ENCODE data around the gene ASTN2. TPM values are rescaled to one million over a fixed set of nuclear protein-coding genes. Genes with fewer than 3 reads are reported as not detected.

Gene ASTN2
- total RNA-seq, 4 donors from 2014 or later: 4.0 to 7.0 (median 4.9) TPM

DNA sequence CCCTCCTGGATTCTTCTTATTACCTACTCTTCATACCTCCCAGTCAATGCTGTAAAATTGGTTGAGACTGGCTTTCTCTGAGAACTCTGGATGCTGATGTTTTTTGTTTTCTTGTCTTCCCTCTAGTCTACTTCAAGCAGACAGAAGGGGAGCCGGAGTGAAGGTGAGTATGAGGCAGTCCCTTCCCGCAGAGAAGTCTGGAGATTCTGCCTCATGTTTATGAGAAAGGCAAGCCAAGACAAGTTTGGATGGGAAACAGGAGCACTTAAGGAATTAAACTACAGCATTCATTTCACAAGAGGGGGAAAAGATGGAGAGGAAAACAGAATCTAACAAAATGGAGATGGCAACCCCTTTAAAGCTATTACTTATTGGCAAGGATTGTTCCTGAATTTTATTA lies 481.6 kb downstream of the ASTN2 start:
- H3K4me3 ChIP-seq: no peak overlapping the region
- H3K36me3 ChIP-seq: no peaks in the 10 kb centered on the region
- WGBS, 2 donors (ENCODE audit: low coverage in 1 of 2): 42% methylated on average over 2 of the region's 2 CpGs; no CpG with 5 or more reads in 1 of the 2 donors
- no peaks in the 10 kb centered on the region for H3K9me3 ChIP-seq
- no peak for TF ChIP-seq EP300 (IDR thresholded peaks at IDR 0.05)
- TF ChIP-seq, protein P1, sequence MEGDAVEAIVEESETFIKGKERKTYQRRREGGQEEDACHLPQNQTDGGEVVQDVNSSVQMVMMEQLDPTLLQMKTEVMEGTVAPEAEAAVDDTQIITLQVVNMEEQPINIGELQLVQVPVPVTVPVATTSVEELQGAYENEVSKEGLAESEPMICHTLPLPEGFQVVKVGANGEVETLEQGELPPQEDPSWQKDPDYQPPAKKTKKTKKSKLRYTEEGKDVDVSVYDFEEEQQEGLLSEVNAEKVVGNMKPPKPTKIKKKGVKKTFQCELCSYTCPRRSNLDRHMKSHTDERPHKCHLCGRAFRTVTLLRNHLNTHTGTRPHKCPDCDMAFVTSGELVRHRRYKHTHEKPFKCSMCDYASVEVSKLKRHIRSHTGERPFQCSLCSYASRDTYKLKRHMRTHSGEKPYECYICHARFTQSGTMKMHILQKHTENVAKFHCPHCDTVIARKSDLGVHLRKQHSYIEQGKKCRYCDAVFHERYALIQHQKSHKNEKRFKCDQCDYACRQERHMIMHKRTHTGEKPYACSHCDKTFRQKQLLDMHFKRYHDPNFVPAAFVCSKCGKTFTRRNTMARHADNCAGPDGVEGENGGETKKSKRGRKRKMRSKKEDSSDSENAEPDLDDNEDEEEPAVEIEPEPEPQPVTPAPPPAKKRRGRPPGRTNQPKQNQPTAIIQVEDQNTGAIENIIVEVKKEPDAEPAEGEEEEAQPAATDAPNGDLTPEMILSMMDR (IDR thresholded peaks at IDR 0.05): no peak
- TF ChIP-seq POLR2A (IDR thresholded peaks at IDR 0.05): no peak
- no peak for TF ChIP-seq POLR2AphosphoS5 (IDR thresholded peaks at IDR 0.05)
- H3K4me1 ChIP-seq: no peaks in the 10 kb centered on the region
- no peak for ATAC-seq
- no peak overlapping the region for H3K27ac ChIP-seq
- H3K27me3 ChIP-seq: peaks cover 14% of the 10 kb centered on the region

DNA sequence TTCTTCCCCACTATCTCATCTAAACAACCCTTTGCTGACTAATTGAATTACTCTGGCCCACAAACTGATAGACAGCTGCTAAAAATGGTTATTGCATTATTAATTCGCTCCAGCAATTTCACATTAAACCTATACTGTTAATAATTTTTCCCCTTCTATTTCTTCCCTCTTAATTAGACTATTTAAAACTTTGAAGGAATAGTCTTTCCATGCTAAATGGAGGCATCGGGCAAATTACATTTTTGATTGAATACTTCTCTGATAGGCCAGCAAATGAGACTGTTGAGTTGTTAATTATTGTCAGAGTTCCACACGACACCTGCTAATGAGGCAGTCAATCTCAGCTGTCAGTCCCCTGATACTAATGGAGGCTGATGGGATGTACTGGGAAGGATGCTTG lies 485.2 kb downstream of the ASTN2 start:
- Histone ChIP-seq H3K4me1 (no peaks in the 10 kb centered on the region), H3K27ac (no peak overlapping the region), H3K4me3 (no peak overlapping the region), H3K36me3 (no peaks in the 10 kb centered on the region), H3K27me3 (peaks cover 26% of the 10 kb centered on the region), H3K9me3 (no peaks in the 10 kb centered on the region)
- TF ChIP-seq POLR2A (IDR thresholded peaks at IDR 0.05): no peak
- TF ChIP-seq, protein P1 (IDR thresholded peaks at IDR 0.05): no peak
- TF ChIP-seq EP300 (IDR thresholded peaks at IDR 0.05): no peak
- TF ChIP-seq POLR2AphosphoS5 (IDR thresholded peaks at IDR 0.05): no peak
- 64 to 78% methylated on average over 2 to 3 of the region's 3 CpGs for WGBS, 2 donors (ENCODE audit: low coverage in 1 of 2)
- no peak for ATAC-seq

DNA sequence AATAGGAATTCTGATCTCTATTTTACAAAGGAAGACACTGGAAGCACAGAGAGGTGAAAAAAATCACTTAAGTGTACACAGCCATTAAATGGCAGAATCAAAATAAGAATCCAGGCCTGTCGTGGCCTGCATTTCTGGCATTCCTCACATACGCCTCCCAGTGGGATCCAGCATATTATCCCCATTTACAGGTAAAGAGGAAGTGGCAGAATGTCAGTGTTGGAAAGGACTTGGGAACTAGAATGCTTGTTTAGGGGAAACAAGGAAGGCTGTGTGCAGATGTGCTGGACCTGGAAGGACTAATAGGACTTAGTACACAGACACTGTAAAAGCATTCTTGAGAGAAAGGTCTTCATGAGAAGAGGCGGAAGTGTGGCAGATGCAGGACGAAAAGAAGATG lies 486.0 kb downstream of the ASTN2 start:
- WGBS, 2 donors (ENCODE audit: low coverage in 1 of 2): 53 to 58% methylated on average over 4 of the region's 4 CpGs
- Histone ChIP-seq H3K36me3 (no peaks in the 10 kb centered on the region), H3K27me3 (peaks cover 27% of the 10 kb centered on the region), H3K4me3 (no peak overlapping the region), H3K4me1 (no peaks in the 10 kb centered on the region), H3K27ac (no peak overlapping the region), H3K9me3 (no peaks in the 10 kb centered on the region)
- no peak for ATAC-seq
- TF ChIP-seq EP300 (IDR thresholded peaks at IDR 0.05): no peak
- TF ChIP-seq POLR2A (IDR thresholded peaks at IDR 0.05): no peak
- no peak for TF ChIP-seq POLR2AphosphoS5 (IDR thresholded peaks at IDR 0.05)
- TF ChIP-seq, protein P1 (IDR thresholded peaks at IDR 0.05): no peak

DNA sequence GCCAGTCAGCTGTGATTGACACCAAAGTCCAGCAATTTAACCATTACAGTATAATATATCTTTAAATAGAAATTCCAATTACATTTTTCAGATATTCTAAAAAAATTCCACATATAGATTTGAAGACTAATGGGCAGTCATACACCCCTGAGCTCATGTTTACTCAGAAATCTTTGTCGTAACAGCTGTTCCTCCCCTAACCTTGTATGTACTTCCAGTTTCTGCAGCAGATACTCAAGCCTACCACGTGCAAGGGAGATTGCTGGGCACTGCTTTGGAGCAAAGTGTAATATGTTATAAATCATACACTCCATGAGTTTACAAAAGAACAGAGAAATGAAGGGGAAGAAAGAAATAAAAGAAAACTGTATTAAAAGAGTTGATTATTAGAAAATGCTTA lies 486.6 kb downstream of the ASTN2 start:
- H3K27me3 ChIP-seq: peaks cover 30% of the 10 kb centered on the region
- WGBS, 2 donors (ENCODE audit: low coverage in 1 of 2): 5 to 31% methylated on average over 2 of the region's 2 CpGs
- H3K36me3 ChIP-seq: no peaks in the 10 kb centered on the region
- H3K4me1 ChIP-seq: no peaks in the 10 kb centered on the region
- H3K4me3 ChIP-seq: no peak overlapping the region
- H3K9me3 ChIP-seq: no peaks in the 10 kb centered on the region
- TF ChIP-seq POLR2A (IDR thresholded peaks at IDR 0.05): no peak
- TF ChIP-seq EP300 (IDR thresholded peaks at IDR 0.05): no peak
- no peak for TF ChIP-seq POLR2AphosphoS5 (IDR thresholded peaks at IDR 0.05)
- TF ChIP-seq, protein P1 (IDR thresholded peaks at IDR 0.05): no peak
- H3K27ac ChIP-seq: no peak overlapping the region
- no peak for ATAC-seq

DNA sequence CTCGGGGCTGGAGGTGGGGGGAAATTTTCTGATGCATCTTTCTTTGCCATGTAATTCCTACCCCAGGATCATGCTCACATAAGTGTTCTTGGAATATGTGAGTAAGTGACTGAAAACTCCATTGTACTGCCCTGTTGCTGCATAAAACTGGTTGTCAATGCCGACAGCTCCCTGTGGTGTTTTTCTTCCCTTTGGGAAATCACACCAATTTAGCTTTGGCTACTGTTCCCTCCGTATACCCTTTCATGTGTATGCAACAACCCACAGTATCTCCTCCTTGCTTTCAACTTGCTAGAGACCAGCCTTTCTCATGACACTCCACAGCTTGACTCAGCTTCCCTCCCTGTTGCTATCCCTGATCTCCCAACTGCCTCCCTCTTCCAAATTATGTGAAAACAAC lies 487.1 kb downstream of the ASTN2 start:
- TF ChIP-seq POLR2A (IDR thresholded peaks at IDR 0.05) (no peak), EP300 (IDR thresholded peaks at IDR 0.05) (no peak), POLR2AphosphoS5 (IDR thresholded peaks at IDR 0.05) (no peak)
- TF ChIP-seq, protein P1 (IDR thresholded peaks at IDR 0.05): no peak
- no peak for ATAC-seq
- H3K4me3 ChIP-seq: no peak overlapping the region
- H3K27me3 ChIP-seq: peaks cover 30% of the 10 kb centered on the region
- H3K9me3 ChIP-seq: no peaks in the 10 kb centered on the region
- 46 to 49% methylated on average over 2 to 3 of the region's 3 CpGs for WGBS, 2 donors (ENCODE audit: low coverage in 1 of 2)
- H3K4me1 ChIP-seq: no peaks in the 10 kb centered on the region
- no peak overlapping the region for H3K27ac ChIP-seq
- H3K36me3 ChIP-seq: no peaks in the 10 kb centered on the region
